Measurements from ENCODE around the gene CELA2A. TPM values are rescaled to one million over a fixed set of nuclear protein-coding genes. Genes with fewer than 3 reads are reported as not detected.
"Not testable (repeated sequence)": the region's sequence is repeated elsewhere in the genome, so short reads cannot be mapped to it uniquely, and the experiment has no call there.

Gene CELA2A
- total and polyA plus RNA-seq, 12 donors, result 0.97 to 45.4 (median 9.8) TPM

- H3K27ac ChIP-seq, result no peak overlapping the region
- DNase-seq, result no peak
- no peaks in the 10 kb centered on the region for H3K27me3 ChIP-seq
- no peaks in the 10 kb centered on the region for H3K9me3 ChIP-seq (replicated peaks in 1 of 3)
- H3K36me3 ChIP-seq (replicated peaks in 1 of 2), result no peaks in the 10 kb centered on the region
- no peak for TF ChIP-seq CTCF (IDR thresholded peaks at IDR 0.05)
- TF ChIP-seq POLR2A (IDR thresholded peaks at IDR 0.05), result no peak
- H3K4me3 ChIP-seq, result no peak overlapping the region
- intact Hi-C loops (cut with DNase I), result no loop called here
- peaks cover 0 to 7% of the 10 kb centered on the region in 2 donors for H3K4me1 ChIP-seq (replicated peaks in 1 of 2)
Observed at GRCh38 chr1:15468145-15468544, 11.6 kb downstream of the CELA2A start.

GRCh38 chr1:15469361-15469760, 12.8 kb downstream of the CELA2A start:
- no peak for DNase-seq
- Histone ChIP-seq H3K27me3 (no peaks in the 10 kb centered on the region), H3K4me3 (no peak overlapping the region), H3K4me1 (replicated peaks in 1 of 2) (no peaks in the 10 kb centered on the region), H3K27ac (no peak overlapping the region), H3K9me3 (replicated peaks in 1 of 3) (no peaks in the 10 kb centered on the region), H3K36me3 (replicated peaks in 1 of 2) (no peaks in the 10 kb centered on the region)
- WGBS, 4 donors, result 56 to 68% (median 62%) methylated on average over 3 of the region's 3 CpGs
- TF ChIP-seq POLR2A (IDR thresholded peaks at IDR 0.05) (no peak), CTCF (IDR thresholded peaks at IDR 0.05) (no peak)
- intact Hi-C loops (cut with DNase I), result no loop called here

- WGBS, 4 donors, result 63 to 92% (median 80%) methylated on average over 7 to 9 of the region's 9 CpGs
- H3K36me3 ChIP-seq (replicated peaks in 1 of 2); H3K27ac ChIP-seq; DNase-seq; H3K27me3 ChIP-seq; H3K4me3 ChIP-seq; H3K4me1 ChIP-seq (replicated peaks in 1 of 2); H3K9me3 ChIP-seq (replicated peaks in 1 of 3); intact Hi-C loops (cut with DNase I): not testable (repeated sequence)
Observed at GRCh38 chr1:15469821-15470448, 13.4 kb downstream of the CELA2A start.

GRCh38 chr1:15471067-15471466, 14.5 kb downstream of the CELA2A start:
- H3K27me3 ChIP-seq; H3K4me1 ChIP-seq (replicated peaks in 1 of 2); H3K27ac ChIP-seq; intact Hi-C loops (cut with DNase I); H3K9me3 ChIP-seq (replicated peaks in 1 of 3); H3K4me3 ChIP-seq; DNase-seq; H3K36me3 ChIP-seq (replicated peaks in 1 of 2): not testable (repeated sequence)
- WGBS, 4 donors, result 89 to 97% (median 95%) methylated on average over 5 of the region's 5 CpGs

- H3K4me3 ChIP-seq; H3K27ac ChIP-seq; intact Hi-C loops (cut with DNase I); H3K36me3 ChIP-seq (replicated peaks in 1 of 2); H3K9me3 ChIP-seq (replicated peaks in 1 of 3); DNase-seq; H3K27me3 ChIP-seq; H3K4me1 ChIP-seq (replicated peaks in 1 of 2): not testable (repeated sequence)
- 72 to 82% (median 76%) methylated on average over 6 of the region's 6 CpGs for WGBS, 4 donors
Observed at GRCh38 chr1:15471723-15472122, 15.2 kb downstream of the CELA2A start.

- intact Hi-C loops (cut with DNase I), result no loop called here
- no peak for TF ChIP-seq CTCF (IDR thresholded peaks at IDR 0.05)
- no peak for TF ChIP-seq POLR2A (IDR thresholded peaks at IDR 0.05)
- 84 to 90% (median 90%) methylated on average over 11 of the region's 11 CpGs for WGBS, 4 donors
Observed at GRCh38 chr1:15472587-15472986, 16.1 kb downstream of the CELA2A start.

More at GRCh38 chr1:15472587-15472986, 16.1 kb downstream of the CELA2A start:
- Histone ChIP-seq H3K36me3 (replicated peaks in 1 of 2) (no peaks in the 10 kb centered on the region), H3K27me3 (no peaks in the 10 kb centered on the region), H3K4me1 (replicated peaks in 1 of 2) (peaks cover 0 to 10% of the 10 kb centered on the region in 2 donors), H3K4me3 (no peak overlapping the region), H3K27ac (no peak overlapping the region), H3K9me3 (replicated peaks in 1 of 3) (no peaks in the 10 kb centered on the region)
- no peak for DNase-seq

Measured in adrenal gland (tissue), 12 donors.